ENCODE measurements around the gene TTBK1.

GRCh38 chr6:43262000-43262779 is 18.9 kb downstream of the TTBK1 start:
- TF ChIP-seq CTCF (IDR thresholded peaks at IDR 0.05) (no peak), POLR2AphosphoS5 (IDR thresholded peaks at IDR 0.05) (no peak), POLR2A (IDR thresholded peaks at IDR 0.05) (no peak)

All from suprapubic skin (tissue), 4 donors.